ENCODE measurements around the gene LGSN. TPM values are rescaled to one million over a fixed set of nuclear protein-coding genes. Genes with fewer than 3 reads are reported as not detected.
"Not testable (repeated sequence)": the region's sequence is repeated elsewhere in the genome, so short reads cannot be mapped to it uniquely, and the experiment has no call there.

The LGSN gene
- total RNA-seq, 4 donors from 2014 or later = not detected

DNA sequence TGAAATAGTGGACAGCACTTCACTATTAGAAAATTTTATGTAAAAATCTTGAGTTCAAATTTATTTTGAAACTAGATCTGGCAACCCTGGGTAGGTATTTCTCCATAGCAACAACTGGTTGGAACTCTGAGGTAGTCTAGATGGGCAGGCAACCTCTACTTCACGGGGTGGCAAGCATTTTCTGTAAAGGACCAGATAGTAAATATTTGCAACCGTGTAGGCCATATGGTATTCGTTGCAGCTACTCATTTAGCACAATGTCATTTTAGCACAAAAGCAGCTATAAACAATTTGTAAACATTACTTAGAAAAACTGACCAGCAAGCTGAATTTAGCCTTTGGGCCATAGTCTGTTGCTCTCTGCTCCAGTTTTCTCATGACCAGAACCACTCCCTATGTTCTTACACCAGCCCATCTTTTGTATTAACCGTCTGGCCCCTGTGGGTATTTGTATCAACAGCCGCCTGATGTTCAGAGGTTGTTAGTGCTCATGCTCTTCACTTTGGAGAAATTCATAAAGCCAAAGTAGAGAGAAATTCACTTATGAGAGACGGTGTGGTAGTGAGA is 29.2 kb downstream of the LGSN start:
- ATAC-seq = no peak

DNA sequence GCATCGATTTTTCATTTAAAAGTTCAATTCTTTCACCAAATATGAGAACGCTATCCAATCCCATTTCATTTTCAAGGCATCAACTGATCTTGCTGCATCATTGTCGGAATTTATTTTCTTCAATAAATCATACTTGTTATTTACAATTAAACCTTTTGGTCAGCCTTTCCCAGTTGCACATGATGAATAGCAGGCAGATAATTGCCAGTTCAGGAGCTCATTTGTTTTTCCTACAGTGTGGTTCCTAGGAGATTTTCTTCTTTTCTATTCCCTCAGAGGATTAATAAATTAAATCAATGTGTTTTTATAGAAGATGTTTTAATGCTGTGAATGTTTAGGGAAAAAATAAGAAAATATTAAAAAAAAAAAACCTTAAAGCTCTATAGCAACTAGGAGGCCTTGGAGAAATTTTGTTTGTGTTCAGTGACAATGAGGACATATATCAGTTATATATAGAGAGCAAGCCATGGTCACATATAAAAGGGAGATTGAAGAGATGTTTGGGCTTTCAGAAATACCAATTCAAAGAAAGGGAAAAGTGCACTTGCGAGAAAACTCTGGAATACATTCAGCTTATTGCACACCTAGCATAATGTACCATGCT is 30.4 kb downstream of the LGSN start:
- no peak for TF ChIP-seq POLR2A (IDR thresholded peaks at IDR 0.05)
- TF ChIP-seq POLR2AphosphoS5 (IDR thresholded peaks at IDR 0.05) = no peak
- TF ChIP-seq CTCF (IDR thresholded peaks at IDR 0.05) = no peak
- TF ChIP-seq EP300 (IDR thresholded peaks at IDR 0.05) = no peak
- no peak overlapping the region for H3K4me3 ChIP-seq
- 89 to 90% methylated on average over 3 to 4 of the region's 4 CpGs for WGBS, 2 donors (ENCODE audit: low coverage in 1 of 2)

More for the DNA sequence above, 29.2 kb downstream of the LGSN start:
- H3K4me3 ChIP-seq = no peak overlapping the region
- H3K27ac ChIP-seq = no peak overlapping the region
- no peaks in the 10 kb centered on the region for H3K36me3 ChIP-seq
- WGBS, 2 donors (ENCODE audit: low coverage in 1 of 2) = 63 to 78% methylated on average over 3 to 4 of the region's 6 CpGs
- H3K4me1 ChIP-seq = no peaks in the 10 kb centered on the region
- no peak for TF ChIP-seq CTCF (IDR thresholded peaks at IDR 0.05)
- TF ChIP-seq EP300 (IDR thresholded peaks at IDR 0.05) = no peak
- TF ChIP-seq POLR2AphosphoS5 (IDR thresholded peaks at IDR 0.05) = no peak
- TF ChIP-seq POLR2A (IDR thresholded peaks at IDR 0.05) = no peak
- no peaks in the 10 kb centered on the region for H3K27me3 ChIP-seq
- no peaks in the 10 kb centered on the region for H3K9me3 ChIP-seq

GRCh38 chr6:63280639-63281180 is 39.1 kb downstream of the LGSN start:
- no peaks in the 10 kb centered on the region for H3K36me3 ChIP-seq
- H3K9me3 ChIP-seq = no peaks in the 10 kb centered on the region
- no peak overlapping the region for H3K4me3 ChIP-seq
- peaks cover 4% of the 10 kb centered on the region for H3K27me3 ChIP-seq
- WGBS, 2 donors (ENCODE audit: low coverage in 1 of 2) = 64 to 90% methylated on average over 2 to 3 of the region's 3 CpGs
- no peak overlapping the region for H3K27ac ChIP-seq
- no peaks in the 10 kb centered on the region for H3K4me1 ChIP-seq
- no peak for TF ChIP-seq POLR2A (IDR thresholded peaks at IDR 0.05)
- no peak for TF ChIP-seq POLR2AphosphoS5 (IDR thresholded peaks at IDR 0.05)
- no peak for TF ChIP-seq EP300 (IDR thresholded peaks at IDR 0.05)
- TF ChIP-seq CTCF (IDR thresholded peaks at IDR 0.05) = no peak
- no peak for ATAC-seq

More for the DNA sequence above, 30.4 kb downstream of the LGSN start:
- no peaks in the 10 kb centered on the region for H3K9me3 ChIP-seq
- H3K4me1 ChIP-seq = no peaks in the 10 kb centered on the region
- H3K27ac ChIP-seq = no peak overlapping the region
- no peak for ATAC-seq
- no peaks in the 10 kb centered on the region for H3K36me3 ChIP-seq
- no peaks in the 10 kb centered on the region for H3K27me3 ChIP-seq

GRCh38 chr6:63278916-63279315 is 40.9 kb downstream of the LGSN start:
- Histone ChIP-seq H3K4me1 (no peaks in the 10 kb centered on the region), H3K9me3 (no peaks in the 10 kb centered on the region), H3K4me3 (no peak overlapping the region), H3K27ac (no peak overlapping the region), H3K36me3 (no peaks in the 10 kb centered on the region), H3K27me3 (peaks cover 4% of the 10 kb centered on the region)
- TF ChIP-seq POLR2A (IDR thresholded peaks at IDR 0.05) (no peak), CTCF (IDR thresholded peaks at IDR 0.05) (no peak), POLR2AphosphoS5 (IDR thresholded peaks at IDR 0.05) (no peak), EP300 (IDR thresholded peaks at IDR 0.05) (no peak)
- no peak for ATAC-seq

- Histone ChIP-seq H3K36me3 (no peaks in the 10 kb centered on the region), H3K4me3 (no peak overlapping the region), H3K27ac (no peak overlapping the region), H3K4me1 (no peaks in the 10 kb centered on the region), H3K9me3 (no peaks in the 10 kb centered on the region), H3K27me3 (peaks cover 4% of the 10 kb centered on the region)
- WGBS, 2 donors (ENCODE audit: low coverage in 1 of 2) = 43 to 68% methylated on average over 1 of the region's 1 CpG
- no peak for ATAC-seq
- TF ChIP-seq CTCF (IDR thresholded peaks at IDR 0.05) = no peak
- no peak for TF ChIP-seq POLR2AphosphoS5 (IDR thresholded peaks at IDR 0.05)
- TF ChIP-seq POLR2A (IDR thresholded peaks at IDR 0.05) = no peak
- no peak for TF ChIP-seq EP300 (IDR thresholded peaks at IDR 0.05)
Measured at GRCh38 chr6:63275953-63276352, 43.8 kb downstream of the LGSN start.

DNA sequence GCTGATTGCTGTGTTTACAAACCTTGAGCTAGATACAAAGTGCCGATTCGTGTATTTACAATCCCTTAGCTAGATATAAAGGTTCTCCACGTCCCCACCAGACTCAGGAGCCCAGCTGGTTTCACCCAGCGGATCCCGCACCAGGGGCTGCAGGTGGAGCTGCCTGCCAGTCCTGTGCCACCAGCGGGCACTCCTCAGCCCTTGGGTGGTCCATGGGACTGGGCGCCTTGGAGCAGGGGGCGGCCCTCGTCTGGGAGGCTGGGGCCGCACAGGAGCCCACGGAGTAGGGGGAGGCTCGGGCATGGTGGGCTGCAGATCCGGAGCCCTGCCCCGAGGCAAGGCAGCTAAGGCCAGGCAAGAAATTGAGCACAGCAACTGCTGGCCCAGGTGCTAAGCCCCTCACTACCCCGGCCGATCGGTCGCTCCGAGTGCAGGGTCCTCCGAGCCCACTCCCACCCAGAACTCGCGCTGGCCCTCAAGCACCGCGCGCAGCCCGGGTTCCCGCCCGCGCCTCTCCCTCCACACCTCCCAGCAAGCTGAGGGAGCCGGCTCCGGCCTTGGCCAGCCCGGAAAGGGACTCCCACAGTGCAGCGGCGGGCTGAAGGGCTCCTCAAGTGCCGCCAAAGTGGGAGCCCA is 44.9 kb downstream of the LGSN start:
- H3K9me3 ChIP-seq, H3K27me3 ChIP-seq, ATAC-seq, H3K27ac ChIP-seq, H3K4me3 ChIP-seq, H3K4me1 ChIP-seq, H3K36me3 ChIP-seq: not testable (repeated sequence)
- 80% methylated on average over 1 of the region's 35 CpGs; no CpG with 5 or more reads in 1 of the 2 donors for WGBS, 2 donors (ENCODE audit: low coverage in 1 of 2)
